Caco-2 (cell line): ENCODE data around the gene TIAM1. TPM values are rescaled to one million over a fixed set of nuclear protein-coding genes. Genes with fewer than 3 reads are reported as not detected.

Source experiments
- BruUV-seq: library from RNA; stranded (reverse); fragments of 400-500 nt; replicated peaks from 2 replicates; lab custom pipeline; 2021; lab: Mats Ljungman, UMichigan
- CTCF ChIA-PET: fragments of 300-600 bp; sonication (Branson Sonifier 250); formaldehyde crosslinking; loops from one replicate; lab custom pipeline; 2022; ENCODE audit warnings: antibody characterized with exemption; lab: Charles Lee
- POLR2A ChIA-PET: fragments of 300-600 bp; sonication (Branson Sonifier 250); formaldehyde crosslinking; loops from one replicate; lab custom pipeline; 2022; ENCODE audit warnings: antibody characterized with exemption; lab: Charles Lee
- DNase-seq, 2 experiments: peaks; one replicate each; pipeline versions ENCODE4 v3.0.0 to v3.0.0-alpha.2; 2020 to 2022
- H3K27me3 ChIP-seq: replicated peaks from 2 replicates; pipeline ENCODE4 v1.6.0; 2011; ENCODE audit warnings: low read length; ENCODE audit not compliant: control insufficient read depth, insufficient read depth
- H3K36me3 ChIP-seq: 2 replicates; pipeline ENCODE4 v1.5.1; 2011; ENCODE audit warnings: low read length; ENCODE audit not compliant: control insufficient read depth, insufficient read depth
- H3K4me1 ChIP-seq: fragments of 250-450 bp; sonication (Bioruptor Pico); 2 replicates; pipeline ENCODE4 v1.5.1; 2020; ENCODE audit warnings: mild to moderate bottlenecking
- H3K4me3 ChIP-seq: 2 replicates; pipeline ENCODE4 v1.5.1; 2011; ENCODE audit warnings: low read depth, mild to moderate bottlenecking, control low read depth, low read length
- H3K9me3 ChIP-seq: fragments of 250-450 bp; sonication (Bioruptor Pico); 2 replicates; pipeline ENCODE4 v1.5.1; 2020; ENCODE audit warnings: mild to moderate bottlenecking, moderate library complexity
- H3K27ac Mint-ChIP-seq: one replicate; pipeline ENCODE4 v1.8.0; 2022; ENCODE audit warnings: mixed read lengths; ENCODE audit not compliant: unreplicated experiment
- H3K27me3 Mint-ChIP-seq: one replicate; pipeline ENCODE4 v1.8.0; 2022; ENCODE audit warnings: mixed read lengths; ENCODE audit not compliant: insufficient read depth, unreplicated experiment
- H3K36me3 Mint-ChIP-seq: one replicate; pipeline ENCODE4 v1.8.0; 2022; ENCODE audit warnings: mild to moderate bottlenecking, mixed read lengths; ENCODE audit not compliant: insufficient read depth, unreplicated experiment
- H3K4me1 Mint-ChIP-seq: one replicate; pipeline ENCODE4 v1.8.0; 2022; ENCODE audit warnings: low read depth, mixed read lengths; ENCODE audit not compliant: unreplicated experiment
- H3K4me3 Mint-ChIP-seq: one replicate; pipeline ENCODE4 v1.8.0; 2022; ENCODE audit warnings: mild to moderate bottlenecking, moderate library complexity, mixed read lengths; ENCODE audit not compliant: unreplicated experiment
- H3K9me3 Mint-ChIP-seq: one replicate; pipeline ENCODE4 v1.8.0; 2022; ENCODE audit warnings: mixed read lengths; ENCODE audit not compliant: unreplicated experiment
- CTCF ChIP-seq, 2 experiments: fragments of 200-600 bp in 1 of 2; IDR thresholded peaks; 1 replicate in 1 of 2; 2 replicates in 1 of 2; pipeline versions ENCODE4 v1.5.1 to v1.8.0; 2011 to 2022; ENCODE audit warnings: antibody characterized with exemption in 1 of 2, control low read depth in 1 of 2, inconsistent platforms in 1 of 2, low read depth in 1 of 2, low read length in 1 of 2, mild to moderate bottlenecking in 1 of 2, moderate library complexity in 1 of 2; ENCODE audit not compliant: insufficient read depth in 1 of 2, severe bottlenecking in 1 of 2, unreplicated experiment in 1 of 2
- intact Hi-C: fragments of 100-400 bp; cut with micrococcal nuclease; formaldehyde crosslinking; loops from one replicate; pipeline ENCODE4 v1.10.0; 2022; ENCODE audit not compliant: unreplicated experiment
- total RNA-seq: library from RNA; stranded (reverse); gene quantifications from 2 replicates; pipeline ENCODE4 v1.2.3, GENCODE V29; 2022

Gene TIAM1
- total RNA-seq, 1 experiment from 2014 or later = 5.2 TPM

- H3K4me3 Mint-ChIP-seq = no peak overlapping the region
- H3K27me3 Mint-ChIP-seq = no peaks in the 10 kb centered on the region
- DNase-seq = no peak
- no peaks in the 10 kb centered on the region for H3K36me3 ChIP-seq
- H3K27me3 ChIP-seq = no peaks in the 10 kb centered on the region
- H3K4me1 ChIP-seq = no peaks in the 10 kb centered on the region
- H3K36me3 Mint-ChIP-seq = no peaks in the 10 kb centered on the region
- TF ChIP-seq CTCF (IDR thresholded peaks at IDR 0.05; ENCODE audit: insufficient read depth in 1 of 2, low read depth in 1 of 2, low read length in 1 of 2, severe bottlenecking in 1 of 2, unreplicated experiment in 1 of 2) = no peak
- H3K9me3 ChIP-seq = no peaks in the 10 kb centered on the region
- H3K27ac Mint-ChIP-seq = no peak overlapping the region
- no TSS peak for BruUV-seq
- intact Hi-C loops = no loop called here
- POLR2A ChIA-PET = no interaction called here
- no peaks in the 10 kb centered on the region for H3K9me3 Mint-ChIP-seq
- H3K4me1 Mint-ChIP-seq = no peaks in the 10 kb centered on the region
- CTCF ChIA-PET = interaction anchor here (0.7 kb wide), 1 partner anchor 1250 kb away, joined by 3 read pairs; no protein-coding TSS in a partner anchor
- no peak overlapping the region for H3K4me3 ChIP-seq
Observed at GRCh38 chr21:31335957-31336738, 7.9 kb downstream of the TIAM1 start.

- Histone ChIP-seq H3K36me3 (no peaks in the 10 kb centered on the region), H3K27me3 (no peaks in the 10 kb centered on the region), H3K9me3 (no peaks in the 10 kb centered on the region), H3K4me1 (no peaks in the 10 kb centered on the region), H3K4me3 (no peak overlapping the region)
- ChIA-PET POLR2A (no interaction called here), CTCF (no interaction called here)
- no peak overlapping the region for H3K27ac Mint-ChIP-seq
- BruUV-seq = no TSS peak
- H3K27me3 Mint-ChIP-seq = no peaks in the 10 kb centered on the region
- no peak for DNase-seq
- H3K36me3 Mint-ChIP-seq = no peaks in the 10 kb centered on the region
- TF ChIP-seq CTCF (IDR thresholded peaks at IDR 0.05; ENCODE audit: insufficient read depth in 1 of 2, low read depth in 1 of 2, low read length in 1 of 2, severe bottlenecking in 1 of 2, unreplicated experiment in 1 of 2) = no peak
- no peak overlapping the region for H3K4me3 Mint-ChIP-seq
- no peaks in the 10 kb centered on the region for H3K9me3 Mint-ChIP-seq
- no peaks in the 10 kb centered on the region for H3K4me1 Mint-ChIP-seq
- intact Hi-C loops = no loop called here
Observed at GRCh38 chr21:31334648-31335121, 9.4 kb downstream of the TIAM1 start.

- no peak overlapping the region for H3K4me3 ChIP-seq
- H3K36me3 ChIP-seq = no peaks in the 10 kb centered on the region
- H3K4me1 ChIP-seq = no peaks in the 10 kb centered on the region
- Mint-ChIP-seq H3K4me1 (no peaks in the 10 kb centered on the region), H3K9me3 (no peaks in the 10 kb centered on the region), H3K27ac (no peak overlapping the region), H3K36me3 (no peaks in the 10 kb centered on the region), H3K27me3 (no peaks in the 10 kb centered on the region), H3K4me3 (no peak overlapping the region)
- ChIA-PET CTCF (no interaction called here), POLR2A (no interaction called here)
- intact Hi-C loops = no loop called here
- no peak for TF ChIP-seq CTCF (IDR thresholded peaks at IDR 0.05; ENCODE audit: insufficient read depth in 1 of 2, low read depth in 1 of 2, low read length in 1 of 2, severe bottlenecking in 1 of 2, unreplicated experiment in 1 of 2)
- no peak for DNase-seq
- BruUV-seq = no TSS peak
- H3K27me3 ChIP-seq = no peaks in the 10 kb centered on the region
- no peaks in the 10 kb centered on the region for H3K9me3 ChIP-seq
Observed at GRCh38 chr21:31332525-31332924, 11.5 kb downstream of the TIAM1 start.
